MCF 10A (cell line): ENCODE data around the gene RAD51B. TPM values are rescaled to one million over a fixed set of nuclear protein-coding genes. Genes with fewer than 3 reads are reported as not detected.

Source experiments
- BruUV-seq: library from RNA; stranded (reverse); fragments of 400-500 nt; replicated peaks from 2 replicates; lab custom pipeline; 2021; lab: Mats Ljungman, UMichigan
- CTCF ChIA-PET: fragments of 300-600 bp; sonication (Branson Sonifier 250); formaldehyde crosslinking; extraction: SDS; loops from one replicate; lab custom pipeline; 2021; ENCODE audit warnings: antibody characterized with exemption, inconsistent platforms; lab: Yijun Ruan, JAX
- POLR2A ChIA-PET: fragments of 300-600, 350-650 bp; sonication (Branson Sonifier 250); formaldehyde crosslinking; extraction: SDS; loops from one replicate; lab custom pipeline; 2020; ENCODE audit warnings: antibody characterized with exemption, inconsistent platforms; lab: Yijun Ruan, JAX
- DNase-seq: peaks from one replicate; pipeline ENCODE4 v3.0.0-alpha.2; 2018; ENCODE audit not compliant: unreplicated experiment
- H3K27ac Mint-ChIP-seq: one replicate; pipeline ENCODE4 v1.8.0; 2022; ENCODE audit warnings: mild to moderate bottlenecking, low read depth, mixed read lengths; ENCODE audit not compliant: unreplicated experiment
- H3K27me3 Mint-ChIP-seq: one replicate; pipeline ENCODE4 v1.8.0; 2022; ENCODE audit warnings: mixed read lengths; ENCODE audit not compliant: insufficient read depth, unreplicated experiment
- H3K36me3 Mint-ChIP-seq: one replicate; pipeline ENCODE4 v1.8.0; 2022; ENCODE audit warnings: mild to moderate bottlenecking, moderate library complexity, mixed read lengths; ENCODE audit not compliant: insufficient read depth, unreplicated experiment
- H3K4me1 Mint-ChIP-seq: one replicate; pipeline ENCODE4 v1.8.0; 2022; ENCODE audit warnings: mixed read lengths; ENCODE audit not compliant: insufficient read depth, unreplicated experiment
- H3K4me3 Mint-ChIP-seq: one replicate; pipeline ENCODE4 v1.8.0; 2022; ENCODE audit warnings: mild to moderate bottlenecking, moderate library complexity, mixed read lengths; ENCODE audit not compliant: unreplicated experiment
- H3K9me3 Mint-ChIP-seq: one replicate; pipeline ENCODE4 v1.8.0; 2022; ENCODE audit warnings: mixed read lengths; ENCODE audit not compliant: unreplicated experiment
- intact Hi-C: fragments of 100-400 bp; cut with micrococcal nuclease; formaldehyde crosslinking; loops from 2 replicates; pipeline ENCODE4 v1.14.1; 2022
- total RNA-seq: library from RNA; stranded (reverse); gene quantifications from 2 replicates; pipeline ENCODE4 v1.2.3, GENCODE V29; 2022
- TF ChIP-seq, protein P1 (sequence below): fragments of 200-600 bp; IDR thresholded peaks from one replicate; pipeline ENCODE4 v1.8.0; 2022; ENCODE audit warnings: antibody characterized with exemption, mild to moderate bottlenecking; ENCODE audit not compliant: unreplicated experiment

Gene RAD51B
- total RNA-seq, 1 experiment from 2014 or later, result 14.6 TPM

DNA sequence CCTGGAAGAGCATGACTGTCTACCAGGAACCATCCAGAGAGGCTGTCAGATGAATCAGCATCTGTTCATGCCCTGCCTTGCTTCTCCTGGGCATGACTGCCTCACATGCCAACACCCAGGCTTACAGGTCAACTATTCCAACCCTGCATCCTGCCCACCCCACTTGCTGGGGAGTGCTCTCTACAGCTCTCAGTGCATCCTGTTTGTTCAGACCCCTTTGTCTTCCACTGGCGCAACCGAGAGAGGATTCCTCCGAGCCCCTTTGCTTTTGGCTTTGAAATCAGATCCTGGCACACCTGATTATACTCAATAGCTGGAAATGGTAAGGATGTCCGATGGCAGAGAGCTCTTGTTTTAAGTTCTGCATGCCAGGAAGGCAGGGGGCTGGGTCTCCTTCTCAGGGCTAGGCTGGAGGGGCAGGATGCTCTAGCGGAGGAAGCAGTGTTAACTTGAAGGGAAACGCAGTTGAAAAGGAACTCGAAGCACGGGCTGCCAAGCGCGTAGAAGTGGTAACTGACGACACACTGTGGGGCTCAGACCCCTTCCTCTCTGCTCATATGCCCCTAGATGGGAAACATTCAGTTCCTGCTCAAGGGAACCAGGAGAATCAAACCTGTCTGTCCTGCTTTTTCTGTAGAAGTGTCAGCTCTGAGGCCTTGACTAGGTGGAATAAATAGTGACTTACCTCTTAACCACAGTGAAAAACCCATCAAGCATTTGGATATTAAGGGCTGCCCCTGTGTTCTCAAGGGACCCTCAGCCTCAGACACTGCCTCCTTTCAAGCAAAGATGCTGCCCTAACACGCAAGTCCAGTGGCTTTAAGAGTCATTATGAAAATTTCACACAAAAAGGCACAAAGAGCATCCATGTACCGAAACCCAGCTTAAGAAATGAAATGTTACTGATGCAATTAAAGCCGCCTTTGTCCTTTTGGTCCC, 675.8 kb downstream of the RAD51B start:
- BruUV-seq, result no TSS peak
- CTCF ChIA-PET, result interaction anchor here (1.1 to 1.3 kb wide), 2 partner anchors 9 to 247 kb away, joined by 4 read pairs; no protein-coding TSS in a partner anchor
- POLR2A ChIA-PET, result interaction anchor here (1.0 kb wide), 1 partner anchor 27 kb away, joined by 5 read pairs; no protein-coding TSS in a partner anchor

DNA sequence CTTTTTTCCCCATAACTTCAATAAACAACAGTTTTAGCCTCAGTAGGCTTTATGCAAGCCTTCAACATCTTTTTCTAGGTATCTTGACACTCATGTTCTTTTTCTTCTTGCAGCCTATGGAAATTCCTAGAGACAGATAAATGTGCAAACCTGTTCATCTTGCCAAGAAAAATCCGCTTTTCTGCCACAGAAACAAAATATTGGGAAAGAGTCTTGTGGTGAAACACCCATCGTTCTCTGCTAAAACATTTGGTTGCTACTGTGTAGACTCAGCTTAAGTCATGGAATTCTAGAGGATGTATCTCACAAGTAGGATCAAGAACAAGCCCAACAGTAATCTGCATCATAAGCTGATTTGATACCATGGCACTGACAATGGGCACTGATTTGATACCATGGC, 677.4 kb downstream of the RAD51B start:
- Mint-ChIP-seq H3K36me3 (peaks cover 5% of the 10 kb centered on the region), H3K27me3 (no peaks in the 10 kb centered on the region), H3K4me3 (no peak overlapping the region), H3K27ac (no peak overlapping the region), H3K4me1 (peaks cover 19% of the 10 kb centered on the region), H3K9me3 (no peaks in the 10 kb centered on the region)
- ChIA-PET CTCF (interaction anchor here (0.5 kb wide), 1 partner anchor 144 kb away, joined by 3 read pairs; no protein-coding TSS in a partner anchor), POLR2A (interaction anchor here (1.1 to 1.7 kb wide), 2 partner anchors 22 to 24 kb away, joined by 3 to 8 read pairs; no protein-coding TSS in a partner anchor)
- peak; percentile 55 for DNase-seq
- intact Hi-C loops, result no loop called here
- TF ChIP-seq, protein P1, sequence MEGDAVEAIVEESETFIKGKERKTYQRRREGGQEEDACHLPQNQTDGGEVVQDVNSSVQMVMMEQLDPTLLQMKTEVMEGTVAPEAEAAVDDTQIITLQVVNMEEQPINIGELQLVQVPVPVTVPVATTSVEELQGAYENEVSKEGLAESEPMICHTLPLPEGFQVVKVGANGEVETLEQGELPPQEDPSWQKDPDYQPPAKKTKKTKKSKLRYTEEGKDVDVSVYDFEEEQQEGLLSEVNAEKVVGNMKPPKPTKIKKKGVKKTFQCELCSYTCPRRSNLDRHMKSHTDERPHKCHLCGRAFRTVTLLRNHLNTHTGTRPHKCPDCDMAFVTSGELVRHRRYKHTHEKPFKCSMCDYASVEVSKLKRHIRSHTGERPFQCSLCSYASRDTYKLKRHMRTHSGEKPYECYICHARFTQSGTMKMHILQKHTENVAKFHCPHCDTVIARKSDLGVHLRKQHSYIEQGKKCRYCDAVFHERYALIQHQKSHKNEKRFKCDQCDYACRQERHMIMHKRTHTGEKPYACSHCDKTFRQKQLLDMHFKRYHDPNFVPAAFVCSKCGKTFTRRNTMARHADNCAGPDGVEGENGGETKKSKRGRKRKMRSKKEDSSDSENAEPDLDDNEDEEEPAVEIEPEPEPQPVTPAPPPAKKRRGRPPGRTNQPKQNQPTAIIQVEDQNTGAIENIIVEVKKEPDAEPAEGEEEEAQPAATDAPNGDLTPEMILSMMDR, result no peak
- no TSS peak for BruUV-seq

More for the DNA sequence above, 675.8 kb downstream of the RAD51B start:
- no peak overlapping the region for H3K4me3 Mint-ChIP-seq
- DNase-seq, result peak; percentile 28
- peaks cover 19% of the 10 kb centered on the region for H3K4me1 Mint-ChIP-seq
- H3K27ac Mint-ChIP-seq, result no peak overlapping the region
- intact Hi-C loops, result no loop called here
- no peaks in the 10 kb centered on the region for H3K9me3 Mint-ChIP-seq
- TF ChIP-seq, protein P1, result no peak
- peaks cover 5% of the 10 kb centered on the region for H3K36me3 Mint-ChIP-seq
- H3K27me3 Mint-ChIP-seq, result no peaks in the 10 kb centered on the region

DNA sequence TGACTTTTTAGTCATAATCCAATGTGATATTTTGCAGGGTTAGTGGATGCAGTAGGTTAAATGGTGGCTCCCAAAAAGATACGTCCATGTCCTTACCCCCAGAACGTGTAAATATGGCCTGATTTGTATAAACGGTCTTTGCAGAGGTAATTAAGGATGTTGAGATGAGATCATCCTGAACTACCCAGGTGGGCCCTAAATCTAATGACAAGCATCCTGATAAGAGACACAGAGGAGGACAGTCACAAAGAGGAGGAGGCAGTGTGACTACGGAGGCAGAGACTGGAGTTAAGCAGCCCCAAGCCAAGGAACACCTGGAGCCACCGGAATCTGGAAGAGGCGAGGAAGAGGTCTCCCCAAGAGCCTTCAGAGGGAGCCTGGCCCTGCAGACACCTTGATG, 679.9 kb downstream of the RAD51B start:
- peaks cover 5% of the 10 kb centered on the region for H3K36me3 Mint-ChIP-seq
- H3K27me3 Mint-ChIP-seq, result no peaks in the 10 kb centered on the region
- no peak overlapping the region for H3K27ac Mint-ChIP-seq
- intact Hi-C loops, result no loop called here
- TF ChIP-seq, protein P1, result no peak
- no TSS peak for BruUV-seq
- no peaks in the 10 kb centered on the region for H3K9me3 Mint-ChIP-seq
- no peak for DNase-seq
- peaks cover 19% of the 10 kb centered on the region for H3K4me1 Mint-ChIP-seq
- no peak overlapping the region for H3K4me3 Mint-ChIP-seq
- CTCF ChIA-PET, result no interaction called here
- POLR2A ChIA-PET, result no interaction called here

DNA sequence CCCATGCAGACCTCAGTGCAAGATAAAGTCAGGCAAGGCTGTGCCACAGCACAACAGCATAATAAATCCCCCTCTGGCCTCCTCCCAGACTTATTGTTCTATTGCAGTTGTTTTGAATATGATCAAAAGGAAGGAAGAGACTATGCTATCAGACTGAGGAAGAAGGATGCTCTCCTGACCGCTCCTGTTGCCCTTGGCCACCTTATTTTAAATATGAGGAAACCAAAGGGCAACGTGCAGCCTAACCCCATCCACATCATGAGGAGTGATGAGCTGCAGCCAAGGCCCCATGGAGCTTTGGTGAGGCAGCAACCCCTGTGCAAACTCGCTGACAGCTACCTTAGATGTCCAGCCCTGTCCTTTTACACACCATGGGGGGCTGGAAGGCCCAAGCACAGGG, 681.6 kb downstream of the RAD51B start:
- no peak overlapping the region for H3K4me3 Mint-ChIP-seq
- POLR2A ChIA-PET, result no interaction called here
- TF ChIP-seq, protein P1, result no peak
- no TSS peak for BruUV-seq
- H3K27me3 Mint-ChIP-seq, result no peaks in the 10 kb centered on the region
- H3K36me3 Mint-ChIP-seq, result peaks cover 5% of the 10 kb centered on the region
- intact Hi-C loops, result no loop called here
- CTCF ChIA-PET, result no interaction called here
- peaks cover 24% of the 10 kb centered on the region for H3K4me1 Mint-ChIP-seq
- no peak overlapping the region for H3K27ac Mint-ChIP-seq
- H3K9me3 Mint-ChIP-seq, result no peaks in the 10 kb centered on the region
- DNase-seq, result no peak
